OCI-LY3 (cell line): ENCODE data around the gene RHOA.
"Not testable (repeated sequence)": the region's sequence is repeated elsewhere in the genome, so short reads cannot be mapped to it uniquely, and the experiment has no call there.

ENCODE experiments used
- H2AFZ ChIP-seq: fragments of 200-600, 300-600 bp; shearing (Covaris generic); 2 replicates; pipeline ENCODE4 v1.6.0; 2014; ENCODE audit warnings: antibody characterized with exemption, low read depth, low read length
- H3K27ac ChIP-seq: fragments of 200-600, 300-600 bp; sonication (generic); 2 replicates; pipeline ENCODE4 v1.5.1; 2014; ENCODE audit warnings: mild to moderate bottlenecking, low read length, moderate library complexity, mixed read lengths
- H3K27me3 ChIP-seq: fragments of 200-600, 300-600 bp; sonication (generic); 2 replicates; pipeline ENCODE4 v1.6.1; 2014; ENCODE audit warnings: low read depth, low read length, mixed read lengths
- H3K36me3 ChIP-seq: fragments of 200-600, 300-600 bp; sonication (generic); replicated peaks from 2 replicates; pipeline ENCODE3; 2014; ENCODE audit warnings: low read depth, low read length, mixed read lengths
- H3K4me1 ChIP-seq: fragments of 300-600, 200-600 bp; sonication (generic); 2 replicates; pipeline ENCODE4 v1.6.1; 2014; ENCODE audit warnings: low read length, mixed read lengths
- H3K4me2 ChIP-seq: fragments of 200-600, 300-600 bp; sonication (generic); 2 replicates; pipeline ENCODE4 v1.6.1; 2014; ENCODE audit warnings: low read length, mixed read lengths
- H3K4me3 ChIP-seq: fragments of 300-600, 200-600 bp; sonication (generic); 2 replicates; pipeline ENCODE4 v1.5.1; 2014; ENCODE audit warnings: antibody characterized with exemption, mild to moderate bottlenecking, low read length, moderate library complexity
- H3K79me2 ChIP-seq: fragments of 300-600, 200-600 bp; shearing (Covaris generic); 2 replicates; pipeline ENCODE4 v1.6.1; 2014; ENCODE audit warnings: mild to moderate bottlenecking, low read length, mixed read lengths
- H3K9ac ChIP-seq: fragments of 300-600, 200-600 bp; shearing (Covaris generic); 2 replicates; pipeline ENCODE4 v1.6.0; 2014; ENCODE audit warnings: mild to moderate bottlenecking, low read length, moderate library complexity
- H3K9me3 ChIP-seq: fragments of 200-600, 300-600 bp; shearing (Covaris generic); 2 replicates; pipeline ENCODE4 v1.6.1; 2014; ENCODE audit warnings: low read length, mixed read lengths; ENCODE audit not compliant: insufficient read depth
- H4K20me1 ChIP-seq: fragments of 200-600, 300-600 bp; sonication (generic); 2 replicates; pipeline ENCODE4 v1.6.1; 2016; ENCODE audit warnings: low read length, mixed read lengths; ENCODE audit not compliant: insufficient read depth
- EZH2phosphoT487 ChIP-seq: fragments of 200-600 bp; shearing (Covaris generic); IDR thresholded peaks from 2 replicates; pipeline ENCODE4 v1.6.1; 2018; ENCODE audit warnings: antibody characterized with exemption, mixed run types, low read depth
- TF ChIP-seq, protein P1 (sequence below): fragments of 200-600, 300-600 bp; sonication (generic); IDR thresholded peaks from 2 replicates; pipeline ENCODE4 v1.5.1; 2014; ENCODE audit warnings: antibody characterized with exemption, low read length, low read depth

The RHOA gene

DNA sequence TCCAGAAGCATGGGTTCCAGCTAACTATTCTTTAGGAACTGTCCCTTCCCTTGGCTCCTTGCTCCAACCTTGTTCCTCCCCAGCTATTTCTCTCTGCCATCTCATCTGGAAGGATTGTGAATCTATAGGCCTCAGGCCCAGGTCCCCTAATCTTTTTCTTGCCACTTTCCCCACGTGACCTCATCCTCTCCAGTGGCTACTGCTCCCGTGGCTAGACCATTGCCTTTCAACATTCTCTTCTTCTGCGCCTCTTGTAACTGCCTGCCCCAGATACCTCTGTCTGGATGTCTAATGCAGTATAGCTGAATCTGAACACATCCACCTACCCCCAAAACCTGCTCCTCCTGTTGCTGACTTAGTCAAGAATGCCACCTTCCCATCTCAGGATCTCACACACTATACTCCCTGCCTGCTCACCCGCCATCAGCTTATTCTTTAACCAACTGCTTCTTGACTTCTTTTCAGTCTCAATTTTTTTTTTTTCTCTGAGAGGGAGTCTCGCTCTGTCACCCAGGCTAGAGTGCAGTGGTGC is 58.8 kb downstream of the RHOA start:
- peaks cover 26% of the 10 kb centered on the region for H3K4me1 ChIP-seq
- TF ChIP-seq, protein P1, sequence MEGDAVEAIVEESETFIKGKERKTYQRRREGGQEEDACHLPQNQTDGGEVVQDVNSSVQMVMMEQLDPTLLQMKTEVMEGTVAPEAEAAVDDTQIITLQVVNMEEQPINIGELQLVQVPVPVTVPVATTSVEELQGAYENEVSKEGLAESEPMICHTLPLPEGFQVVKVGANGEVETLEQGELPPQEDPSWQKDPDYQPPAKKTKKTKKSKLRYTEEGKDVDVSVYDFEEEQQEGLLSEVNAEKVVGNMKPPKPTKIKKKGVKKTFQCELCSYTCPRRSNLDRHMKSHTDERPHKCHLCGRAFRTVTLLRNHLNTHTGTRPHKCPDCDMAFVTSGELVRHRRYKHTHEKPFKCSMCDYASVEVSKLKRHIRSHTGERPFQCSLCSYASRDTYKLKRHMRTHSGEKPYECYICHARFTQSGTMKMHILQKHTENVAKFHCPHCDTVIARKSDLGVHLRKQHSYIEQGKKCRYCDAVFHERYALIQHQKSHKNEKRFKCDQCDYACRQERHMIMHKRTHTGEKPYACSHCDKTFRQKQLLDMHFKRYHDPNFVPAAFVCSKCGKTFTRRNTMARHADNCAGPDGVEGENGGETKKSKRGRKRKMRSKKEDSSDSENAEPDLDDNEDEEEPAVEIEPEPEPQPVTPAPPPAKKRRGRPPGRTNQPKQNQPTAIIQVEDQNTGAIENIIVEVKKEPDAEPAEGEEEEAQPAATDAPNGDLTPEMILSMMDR: no peak
- no peak for TF ChIP-seq EZH2phosphoT487
- no peaks in the 10 kb centered on the region for H3K9me3 ChIP-seq
- peaks cover 14% of the 10 kb centered on the region for H3K36me3 ChIP-seq
- H3K9ac ChIP-seq: no peak overlapping the region
- H3K79me2 ChIP-seq: peaks cover 16% of the 10 kb centered on the region
- no peak overlapping the region for H3K4me2 ChIP-seq
- H3K27ac ChIP-seq: no peak overlapping the region
- H4K20me1 ChIP-seq: no peaks in the 10 kb centered on the region
- no peak overlapping the region for H3K4me3 ChIP-seq
- H3K27me3 ChIP-seq: no peaks in the 10 kb centered on the region
- H2AFZ ChIP-seq: no peak overlapping the region

DNA sequence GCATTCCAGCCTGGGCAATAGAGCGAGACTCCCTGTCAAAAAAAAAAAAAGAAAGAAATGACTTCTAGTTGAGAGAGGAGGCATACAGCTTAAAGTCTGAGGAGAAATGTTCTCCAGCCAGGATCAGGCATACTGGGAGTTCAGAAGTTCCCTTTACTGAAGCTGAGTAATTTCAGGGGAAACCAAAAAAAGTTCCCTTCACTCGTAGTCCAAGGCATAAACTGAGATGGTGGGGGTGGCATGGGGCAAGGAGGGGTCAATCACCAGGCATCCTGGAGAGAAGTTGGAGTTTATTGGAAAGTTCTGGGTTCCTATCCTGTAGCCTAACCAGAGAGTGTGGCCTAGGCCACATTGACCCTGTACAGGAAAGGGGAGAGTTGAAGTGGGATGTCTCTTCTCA is 59.5 kb downstream of the RHOA start:
- 0 out of 2 replicates have a peak overlapping the region, but pooled peaks have one; percentile 6 for H3K4me2 ChIP-seq
- H3K27ac ChIP-seq: no peak overlapping the region
- no peak overlapping the region for H3K4me3 ChIP-seq
- H3K9me3 ChIP-seq: no peaks in the 10 kb centered on the region
- H3K9ac ChIP-seq: no peak overlapping the region
- TF ChIP-seq, protein P1: no peak
- no peak for TF ChIP-seq EZH2phosphoT487
- H3K27me3 ChIP-seq: no peaks in the 10 kb centered on the region
- no peak overlapping the region for H2AFZ ChIP-seq
- H3K79me2 ChIP-seq: peaks cover 10% of the 10 kb centered on the region
- peaks cover 23% of the 10 kb centered on the region for H3K4me1 ChIP-seq
- H4K20me1 ChIP-seq: no peaks in the 10 kb centered on the region
- H3K36me3 ChIP-seq: peaks cover 14% of the 10 kb centered on the region

GRCh38 chr3:49351521-49352011 is 60.2 kb downstream of the RHOA start:
- Histone ChIP-seq H3K4me3 (no peak overlapping the region), H3K79me2 (peaks cover 5% of the 10 kb centered on the region), H3K27me3 (no peaks in the 10 kb centered on the region), H3K36me3 (peaks cover 14% of the 10 kb centered on the region), H2AFZ (peak overlapping the region; percentile 74; the same call in 1 of the 2 replicates), H3K4me1 (peaks cover 22% of the 10 kb centered on the region), H3K9ac (no peak overlapping the region), H4K20me1 (no peaks in the 10 kb centered on the region), H3K4me2 (peak overlapping the region; percentile 31; the same call in 1 of the 2 replicates), H3K27ac (0 out of 2 replicates have a peak overlapping the region, but pooled peaks have one; percentile 25), H3K9me3 (no peaks in the 10 kb centered on the region)
- no peak for TF ChIP-seq EZH2phosphoT487
- TF ChIP-seq, protein P1: no peak

GRCh38 chr3:49349348-49350114 is 62.2 kb downstream of the RHOA start:
- TF ChIP-seq, protein P1: no peak
- TF ChIP-seq EZH2phosphoT487: no peak
- H3K4me2 ChIP-seq: no peak overlapping the region
- H4K20me1 ChIP-seq: no peaks in the 10 kb centered on the region
- peaks cover 35% of the 10 kb centered on the region for H3K4me1 ChIP-seq
- H3K36me3 ChIP-seq: peaks cover 3% of the 10 kb centered on the region
- H3K27me3 ChIP-seq: no peaks in the 10 kb centered on the region
- H3K27ac ChIP-seq: no peak overlapping the region
- H2AFZ ChIP-seq: no peak overlapping the region
- H3K9ac ChIP-seq: no peak overlapping the region
- no peak overlapping the region for H3K4me3 ChIP-seq
- H3K9me3 ChIP-seq: no peaks in the 10 kb centered on the region
- no peaks in the 10 kb centered on the region for H3K79me2 ChIP-seq

DNA sequence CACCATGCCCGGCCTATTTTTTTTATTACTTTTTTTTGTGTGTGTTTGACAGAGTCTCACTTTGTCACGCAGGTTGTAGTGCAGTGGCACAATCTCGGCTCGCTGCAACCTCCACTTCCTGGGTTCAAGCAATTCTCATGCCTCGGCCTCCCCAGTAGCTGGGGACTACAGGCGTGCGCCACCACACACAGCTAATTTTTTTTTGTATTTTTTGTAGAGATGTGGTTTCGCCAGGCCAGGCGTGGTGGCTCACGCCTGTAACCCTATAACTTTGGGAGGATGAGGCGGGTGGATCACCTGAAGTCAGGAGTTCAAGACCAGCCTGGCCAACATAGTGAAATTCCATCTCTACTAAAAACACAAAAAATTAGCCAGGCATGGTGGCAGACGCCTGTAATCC is 63.4 kb downstream of the RHOA start:
- not testable (repeated sequence) for H3K9ac ChIP-seq, H3K27ac ChIP-seq, H2AFZ ChIP-seq, H3K9me3 ChIP-seq, H4K20me1 ChIP-seq, H3K79me2 ChIP-seq, H3K4me3 ChIP-seq, H3K4me2 ChIP-seq, H3K27me3 ChIP-seq, H3K36me3 ChIP-seq
- H3K4me1 ChIP-seq: peaks cover 44% of the 10 kb centered on the region
